Skin of body (tissue), 1 donor: ENCODE measurements around the gene ZNF69. TPM values are rescaled to one million over a fixed set of nuclear protein-coding genes. Genes with fewer than 3 reads are reported as not detected.

Experiments used
- total RNA-seq: library from RNA; depleted of rRNA; stranded (reverse); fragments of >200 nt; gene quantifications from one replicate; pipeline ENCODE4 v1.2.3, GENCODE V29; 2014

Gene ZNF69
- total RNA-seq, 1 donor from 2014 or later: 6.5 TPM

Other genes starting within 250 kb of the ZNF69 start
- gene ZNF823, start 148.8 kb upstream of the ZNF69 start, total RNA-seq: 18.0 TPM
- 19.5 TPM for gene ZNF441, start 120.8 kb upstream of the ZNF69 start, total RNA-seq
- 3.8 TPM for gene ZNF491, start 89.3 kb upstream of the ZNF69 start, total RNA-seq
- gene ZNF440, start 73.5 kb upstream of the ZNF69 start, total RNA-seq: 16.8 TPM
- gene ZNF439, start 39.1 kb upstream of the ZNF69 start, total RNA-seq: 8.4 TPM
- 16.3 TPM for gene ZNF700, start 37.3 kb downstream of the ZNF69 start, total RNA-seq
- 4.6 TPM for gene ZNF763, start 77.3 kb downstream of the ZNF69 start, total RNA-seq
- 19.9 TPM for gene ZNF433, start 147.9 kb downstream of the ZNF69 start, total RNA-seq
- 0.49 TPM for gene ZNF878, start 165.2 kb downstream of the ZNF69 start, total RNA-seq
- gene ZNF844, start 176.9 kb downstream of the ZNF69 start, total RNA-seq: 13.2 TPM